Right lung (tissue), 5 donors: ENCODE measurements around the gene ECEL1. TPM values are rescaled to one million over a fixed set of nuclear protein-coding genes. Genes with fewer than 3 reads are reported as not detected.

Source experiments
- DNase-seq, 2 donors: peaks; one replicate each; pipeline ENCODE4 v3.0.0-alpha.2; 2013
- polyA plus RNA-seq, 5 donors: library from polyadenylated mRNA; unstranded; fragments of 120-200 nt; gene quantifications; one replicate each; pipeline versions ENCODE4 v1.2.1 to v1.2.3, GENCODE V29; 2013; ENCODE audit warnings: inconsistent platforms in 1 of 5, low replicate concordance in 1 of 5; ENCODE audit not compliant: insufficient read length in 5 of 5, insufficient read depth in 1 of 5

ECEL1 gene
- polyA plus RNA-seq, 5 donors: 0.25 to 0.50 (median 0.30) TPM

- DNase-seq: no peak
Observed at GRCh38 chr2:232498452-232498851, 10.8 kb upstream of the ECEL1 start.

GRCh38 chr2:232497348-232497747 lies 9.7 kb upstream of the ECEL1 start:
- DNase-seq: no peak

- no peak for DNase-seq
Observed at GRCh38 chr2:232496501-232497270, 9.1 kb upstream of the ECEL1 start.

GRCh38 chr2:232495292-232495691 lies 7.7 kb upstream of the ECEL1 start:
- no peak for DNase-seq

GRCh38 chr2:232494542-232494941 lies 6.9 kb upstream of the ECEL1 start:
- no peak for DNase-seq

- no peak for DNase-seq
Observed at GRCh38 chr2:232493701-232494474, 6.3 kb upstream of the ECEL1 start.

- DNase-seq: no peak
Observed at GRCh38 chr2:232492963-232493700, 5.5 kb upstream of the ECEL1 start.

GRCh38 chr2:232492236-232492848 lies 4.7 kb upstream of the ECEL1 start:
- DNase-seq: no peak

GRCh38 chr2:232491139-232491780 lies 3.6 kb upstream of the ECEL1 start:
- no peak for DNase-seq

- no peak for DNase-seq
Observed at GRCh38 chr2:232490221-232491138, 2.8 kb upstream of the ECEL1 start.

- no peak for DNase-seq
Observed at GRCh38 chr2:232489516-232490220, 2.0 kb upstream of the ECEL1 start.

GRCh38 chr2:232488721-232489300 lies 1.2 kb upstream of the ECEL1 start:
- no peak for DNase-seq

- no peak for DNase-seq
Observed at GRCh38 chr2:232488097-232488711, 570 bp upstream of the ECEL1 start.

- no peak for DNase-seq
Observed at GRCh38 chr2:232486558-232487384, 863 bp downstream of the ECEL1 start.

- DNase-seq: no peak
Observed at GRCh38 chr2:232485757-232486557, 1.7 kb downstream of the ECEL1 start.

GRCh38 chr2:232485348-232485756 lies 2.3 kb downstream of the ECEL1 start:
- DNase-seq: no peak
